ENCODE data around the gene ERF.

Gene ERF

DNA sequence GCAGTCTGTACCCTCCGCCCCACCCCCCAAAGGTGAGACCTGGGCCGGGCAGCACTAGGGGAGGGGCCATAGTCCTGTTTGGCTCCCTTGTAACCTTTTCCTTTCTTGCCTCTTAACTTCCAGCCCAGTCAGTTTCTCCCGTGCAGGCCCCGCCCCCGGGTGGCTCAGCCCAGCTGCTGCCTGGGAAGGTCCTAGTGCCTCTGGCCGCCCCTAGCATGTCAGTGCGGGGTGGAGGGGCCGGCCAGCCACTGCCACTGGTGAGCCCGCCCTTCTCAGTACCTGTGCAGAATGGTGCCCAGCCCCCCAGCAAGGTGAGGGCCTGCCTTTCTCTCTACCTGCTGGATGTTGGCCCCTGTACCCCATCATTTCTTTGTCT is 36.5 kb upstream of the ERF start:
- no peaks in the 10 kb centered on the region for H3K27me3 ChIP-seq (ENCODE audit: low read depth)
- H3K4me1 ChIP-seq: no peaks in the 10 kb centered on the region
- in situ Hi-C loops (cut with MboI; ENCODE audit: low sequenced_read_pairs): no loop called here
- no peak overlapping the region for H3K4me3 ChIP-seq
- peaks cover 74% of the 10 kb centered on the region for H3K36me3 ChIP-seq (replicated peaks)
- no peak for DNase-seq (ENCODE audit: low spot score in 2 of 2)
- no peaks in the 10 kb centered on the region for H3K9me3 ChIP-seq

GRCh38 chr19:42290523-42291434 is 35.9 kb upstream of the ERF start:
- Histone ChIP-seq H3K4me3 (no peak overlapping the region), H3K9me3 (no peaks in the 10 kb centered on the region), H3K4me1 (peaks cover 1% of the 10 kb centered on the region), H3K27me3 (ENCODE audit: low read depth) (no peaks in the 10 kb centered on the region), H3K36me3 (replicated peaks) (peaks cover 74% of the 10 kb centered on the region)
- DNase-seq (ENCODE audit: low spot score in 2 of 2): peak in 1 of 2 experiments; percentile 72
- in situ Hi-C loops (cut with MboI; ENCODE audit: low sequenced_read_pairs): no loop called here

DNA sequence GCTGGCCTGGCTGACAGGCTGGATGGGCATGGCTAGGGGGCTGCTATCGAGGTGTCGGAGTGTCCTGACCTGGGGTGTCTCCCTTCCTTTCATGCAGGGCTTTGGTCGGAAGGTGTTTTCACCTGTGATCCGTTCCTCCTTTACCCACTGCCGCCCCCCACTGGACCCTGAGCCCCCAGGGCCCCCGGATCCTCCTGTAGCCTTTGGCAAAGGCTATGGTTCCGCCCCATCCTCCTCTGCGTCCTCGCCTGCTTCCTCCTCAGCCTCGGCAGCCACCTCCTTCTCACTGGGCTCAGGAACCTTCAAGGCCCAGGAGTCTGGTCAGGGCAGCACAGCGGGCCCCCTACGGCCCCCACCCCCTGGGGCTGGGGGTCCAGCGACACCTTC is 35.2 kb upstream of the ERF start:
- no peak overlapping the region for H3K4me3 ChIP-seq
- no peaks in the 10 kb centered on the region for H3K27me3 ChIP-seq (ENCODE audit: low read depth)
- H3K9me3 ChIP-seq: no peaks in the 10 kb centered on the region
- in situ Hi-C loops (cut with MboI; ENCODE audit: low sequenced_read_pairs): no loop called here
- H3K36me3 ChIP-seq (replicated peaks): peaks cover 74% of the 10 kb centered on the region
- peaks cover 8% of the 10 kb centered on the region for H3K4me1 ChIP-seq
- no peak for DNase-seq (ENCODE audit: low spot score in 2 of 2)

- DNase-seq (ENCODE audit: low spot score in 2 of 2): no peak
- in situ Hi-C loops (cut with MboI; ENCODE audit: low sequenced_read_pairs): no loop called here
- Histone ChIP-seq H3K4me3 (no peak overlapping the region), H3K4me1 (peaks cover 12% of the 10 kb centered on the region), H3K27me3 (ENCODE audit: low read depth) (no peaks in the 10 kb centered on the region), H3K9me3 (no peaks in the 10 kb centered on the region), H3K36me3 (replicated peaks) (peaks cover 73% of the 10 kb centered on the region)
Measured at GRCh38 chr19:42289556-42290041, 34.7 kb upstream of the ERF start.

DNA sequence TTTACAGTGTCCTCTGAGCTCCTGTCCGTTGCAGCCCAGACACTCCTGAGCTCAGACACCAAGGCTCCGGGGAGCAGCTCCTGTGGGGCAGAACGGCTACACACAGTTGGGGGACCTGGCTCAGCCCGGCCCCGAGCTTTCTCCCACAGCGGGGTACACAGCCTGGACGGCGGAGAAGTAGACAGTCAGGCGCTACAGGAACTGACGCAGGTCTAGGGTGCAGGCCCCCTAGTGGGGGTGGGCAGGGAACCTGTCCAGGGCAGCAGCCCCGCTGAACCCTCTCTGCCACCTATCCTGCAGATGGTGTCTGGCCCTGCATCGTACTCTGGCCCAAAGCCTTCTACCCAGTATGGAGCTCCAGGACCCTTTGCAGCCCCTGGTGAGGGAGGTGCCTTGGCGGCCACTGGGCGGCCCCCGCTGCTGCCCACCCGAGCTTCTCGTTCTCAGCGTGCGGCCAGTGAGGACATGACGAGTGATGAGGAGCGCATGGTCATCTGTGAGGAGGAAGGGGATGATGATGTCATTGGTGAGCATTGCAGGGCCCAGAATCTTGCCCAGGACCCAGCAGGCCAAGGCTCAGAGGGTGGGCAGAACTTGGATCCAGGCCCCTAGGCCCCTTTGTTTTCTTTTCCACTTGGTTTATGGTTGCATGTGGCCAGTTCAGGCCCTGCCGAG is 34.1 kb upstream of the ERF start:
- no peak overlapping the region for H3K4me3 ChIP-seq
- H3K36me3 ChIP-seq (replicated peaks): peaks cover 68% of the 10 kb centered on the region
- no peaks in the 10 kb centered on the region for H3K27me3 ChIP-seq (ENCODE audit: low read depth)
- peaks cover 12% of the 10 kb centered on the region for H3K4me1 ChIP-seq
- in situ Hi-C loops (cut with MboI; ENCODE audit: low sequenced_read_pairs): no loop called here
- DNase-seq (ENCODE audit: low spot score in 2 of 2): no peak
- H3K9me3 ChIP-seq: no peaks in the 10 kb centered on the region

- no peak for DNase-seq (ENCODE audit: low spot score in 2 of 2)
- in situ Hi-C loops (cut with MboI; ENCODE audit: low sequenced_read_pairs): no loop called here
- H3K4me1 ChIP-seq: peaks cover 13% of the 10 kb centered on the region
- H3K4me3 ChIP-seq: no peak overlapping the region
- no peaks in the 10 kb centered on the region for H3K27me3 ChIP-seq (ENCODE audit: low read depth)
- H3K36me3 ChIP-seq (replicated peaks): peaks cover 63% of the 10 kb centered on the region
- H3K9me3 ChIP-seq: no peaks in the 10 kb centered on the region
Measured at GRCh38 chr19:42288387-42288786, 33.5 kb upstream of the ERF start.

- Histone ChIP-seq H3K36me3 (replicated peaks) (peaks cover 56% of the 10 kb centered on the region), H3K9me3 (no peaks in the 10 kb centered on the region), H3K4me1 (peaks cover 19% of the 10 kb centered on the region), H3K4me3 (no peak overlapping the region), H3K27me3 (ENCODE audit: low read depth) (no peaks in the 10 kb centered on the region)
- in situ Hi-C loops (cut with MboI; ENCODE audit: low sequenced_read_pairs): no loop called here
- DNase-seq (ENCODE audit: low spot score in 2 of 2): no peak
Measured at GRCh38 chr19:42287827-42288107, 32.8 kb upstream of the ERF start.

GRCh38 chr19:42287017-42287826 is 32.3 kb upstream of the ERF start:
- in situ Hi-C loops (cut with MboI; ENCODE audit: low sequenced_read_pairs): no loop called here
- Histone ChIP-seq H3K4me3 (no peak overlapping the region), H3K9me3 (no peaks in the 10 kb centered on the region), H3K27me3 (ENCODE audit: low read depth) (no peaks in the 10 kb centered on the region), H3K36me3 (replicated peaks) (peaks cover 51% of the 10 kb centered on the region), H3K4me1 (peaks cover 21% of the 10 kb centered on the region)
- no peak for DNase-seq (ENCODE audit: low spot score in 2 of 2)

GRCh38 chr19:42286349-42287016 is 31.6 kb upstream of the ERF start:
- in situ Hi-C loops (cut with MboI; ENCODE audit: low sequenced_read_pairs): no loop called here
- H3K4me3 ChIP-seq: no peak overlapping the region
- H3K4me1 ChIP-seq: peaks cover 28% of the 10 kb centered on the region
- H3K9me3 ChIP-seq: no peaks in the 10 kb centered on the region
- no peak for DNase-seq (ENCODE audit: low spot score in 2 of 2)
- peaks cover 44% of the 10 kb centered on the region for H3K36me3 ChIP-seq (replicated peaks)
- H3K27me3 ChIP-seq (ENCODE audit: low read depth): no peaks in the 10 kb centered on the region

- H3K36me3 ChIP-seq (replicated peaks): peaks cover 38% of the 10 kb centered on the region
- in situ Hi-C loops (cut with MboI; ENCODE audit: low sequenced_read_pairs): no loop called here
- DNase-seq (ENCODE audit: low spot score in 2 of 2): no peak
- H3K9me3 ChIP-seq: no peaks in the 10 kb centered on the region
- H3K27me3 ChIP-seq (ENCODE audit: low read depth): no peaks in the 10 kb centered on the region
- peaks cover 33% of the 10 kb centered on the region for H3K4me1 ChIP-seq
- H3K4me3 ChIP-seq: no peak overlapping the region; the same call in 1 of the 2 replicates
Measured at GRCh38 chr19:42285988-42286348, 31.0 kb upstream of the ERF start.

DNA sequence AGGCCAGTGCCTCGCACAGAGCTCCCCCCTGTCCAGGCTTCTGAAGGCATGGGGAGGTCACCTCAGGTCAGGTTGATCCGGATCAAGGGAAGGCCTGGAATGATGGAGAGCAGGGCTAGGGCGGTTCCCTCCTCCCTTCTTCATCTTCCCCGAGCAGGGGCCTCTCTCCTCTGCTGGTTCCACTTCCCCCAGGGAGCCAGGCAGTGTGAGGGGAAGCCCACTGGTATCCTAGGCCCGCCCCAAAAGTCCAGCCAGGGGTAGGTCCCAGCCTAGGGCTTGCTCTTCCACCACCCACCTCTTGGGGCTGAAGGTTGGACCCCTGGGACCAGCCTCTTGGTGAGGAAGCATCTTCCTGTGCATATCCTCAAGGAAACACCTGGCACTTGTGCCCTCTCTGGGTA is 30.6 kb upstream of the ERF start:
- Histone ChIP-seq H3K9me3 (no peaks in the 10 kb centered on the region), H3K4me1 (peaks cover 33% of the 10 kb centered on the region), H3K27me3 (ENCODE audit: low read depth) (no peaks in the 10 kb centered on the region), H3K36me3 (replicated peaks) (peaks cover 34% of the 10 kb centered on the region), H3K4me3 (peak overlapping the region; percentile 56)
- no peak for DNase-seq (ENCODE audit: low spot score in 2 of 2)
- in situ Hi-C loops (cut with MboI; ENCODE audit: low sequenced_read_pairs): no loop called here

- in situ Hi-C loops (cut with MboI; ENCODE audit: low sequenced_read_pairs): no loop called here
- Histone ChIP-seq H3K4me1 (peaks cover 33% of the 10 kb centered on the region), H3K4me3 (peak overlapping the region; percentile 56), H3K27me3 (ENCODE audit: low read depth) (no peaks in the 10 kb centered on the region), H3K36me3 (replicated peaks) (peaks cover 26% of the 10 kb centered on the region), H3K9me3 (no peaks in the 10 kb centered on the region)
- peak in 1 of 2 experiments; percentile 43 for DNase-seq (ENCODE audit: low spot score in 2 of 2)
Measured at GRCh38 chr19:42284591-42285341, 29.8 kb upstream of the ERF start.

GRCh38 chr19:42284066-42284501 is 29.2 kb upstream of the ERF start:
- Histone ChIP-seq H3K36me3 (replicated peaks) (peaks cover 20% of the 10 kb centered on the region), H3K9me3 (no peaks in the 10 kb centered on the region), H3K4me1 (peaks cover 35% of the 10 kb centered on the region), H3K27me3 (ENCODE audit: low read depth) (no peaks in the 10 kb centered on the region), H3K4me3 (no peak overlapping the region)
- DNase-seq (ENCODE audit: low spot score in 2 of 2): peak; percentile 67 to 88
- in situ Hi-C loops (cut with MboI; ENCODE audit: low sequenced_read_pairs): no loop called here

Data from HAP-1 (cell line).